ENCODE data around the gene CYP21A2.
"Not testable (repeated sequence)": the region's sequence is repeated elsewhere in the genome, so short reads cannot be mapped to it uniquely, and the experiment has no call there.

The CYP21A2 gene

DNA sequence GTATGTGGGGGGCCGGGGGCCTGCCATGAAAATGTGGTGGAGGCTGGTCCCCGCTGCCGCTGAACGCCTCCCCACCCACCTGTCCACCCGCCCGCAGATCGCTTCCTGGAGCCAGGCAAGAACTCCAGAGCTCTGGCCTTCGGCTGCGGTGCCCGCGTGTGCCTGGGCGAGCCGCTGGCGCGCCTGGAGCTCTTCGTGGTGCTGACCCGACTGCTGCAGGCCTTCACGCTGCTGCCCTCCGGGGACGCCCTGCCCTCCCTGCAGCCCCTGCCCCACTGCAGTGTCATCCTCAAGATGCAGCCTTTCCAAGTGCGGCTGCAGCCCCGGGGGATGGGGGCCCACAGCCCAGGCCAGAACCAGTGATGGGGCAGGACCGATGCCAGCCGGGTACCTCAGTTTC lies 30.2 kb upstream of the CYP21A2 start:
- not testable (repeated sequence) for H3K56ac ChIP-seq (ENCODE audit: low read length); H2AK5ac ChIP-seq (ENCODE audit: low read length); H3K18ac ChIP-seq (ENCODE audit: low read length); H2BK5ac ChIP-seq (ENCODE audit: low read length); H3K4ac ChIP-seq (ENCODE audit: low read depth, low read length); H3K4me2 ChIP-seq (ENCODE audit: low read length); H4K5ac ChIP-seq (ENCODE audit: low read length); H3K79me1 ChIP-seq (ENCODE audit: low read length); H3K36me3 ChIP-seq (ENCODE audit: control insufficient read depth, insufficient read depth, low read length); H4K8ac ChIP-seq (ENCODE audit: low read depth, low read length); H3K79me2 ChIP-seq (ENCODE audit: control insufficient read depth, insufficient read depth, low read length); H3K27ac ChIP-seq (ENCODE audit: low read depth, low read length); DNase-seq; H2BK15ac ChIP-seq (replicated peaks; ENCODE audit: low read depth); H3K23ac ChIP-seq (ENCODE audit: low read length); H3K4me1 ChIP-seq (ENCODE audit: control insufficient read depth, low read depth, low read length); H3K27me3 ChIP-seq (ENCODE audit: insufficient read depth, low read length, poor library complexity); H3K4me3 ChIP-seq (ENCODE audit: low read length); H2BK120ac ChIP-seq (ENCODE audit: low read depth, low read length); H3K9ac ChIP-seq (ENCODE audit: low read length)
- no CpG with 5 or more reads among the region's 24 CpGs for WGBS (ENCODE audit: extremely low coverage, insufficient coverage, low lambda C conversion rate)

DNA sequence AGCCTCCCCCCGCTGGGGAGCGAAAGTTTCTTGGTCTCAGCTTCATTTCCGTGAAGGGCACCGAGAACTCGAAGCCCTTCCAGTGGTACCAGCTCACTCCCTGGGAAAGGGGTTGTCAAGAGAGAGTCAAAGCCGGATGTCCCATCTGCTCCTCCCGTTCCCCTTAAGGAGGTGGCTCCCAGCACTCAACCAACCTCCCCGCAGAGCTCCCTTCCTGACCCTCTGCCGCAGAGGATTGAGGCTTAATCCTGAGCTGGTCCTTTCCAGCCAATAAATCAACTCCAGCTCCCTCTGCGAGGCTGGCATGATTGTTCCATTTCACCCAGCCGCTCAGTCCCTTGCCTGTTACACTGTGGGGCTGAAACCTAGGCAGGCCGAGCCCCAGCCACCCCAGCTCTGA lies 29.6 kb upstream of the CYP21A2 start:
- H2BK120ac ChIP-seq (ENCODE audit: low read depth, low read length); H3K23ac ChIP-seq (ENCODE audit: low read length); H3K9ac ChIP-seq (ENCODE audit: low read length); H3K18ac ChIP-seq (ENCODE audit: low read length); H3K4ac ChIP-seq (ENCODE audit: low read depth, low read length); H3K27ac ChIP-seq (ENCODE audit: low read depth, low read length); H3K79me1 ChIP-seq (ENCODE audit: low read length); H4K5ac ChIP-seq (ENCODE audit: low read length); H2BK5ac ChIP-seq (ENCODE audit: low read length); H3K56ac ChIP-seq (ENCODE audit: low read length); H3K79me2 ChIP-seq (ENCODE audit: control insufficient read depth, insufficient read depth, low read length); H3K4me3 ChIP-seq (ENCODE audit: low read length); H2AK5ac ChIP-seq (ENCODE audit: low read length); DNase-seq; H2BK15ac ChIP-seq (replicated peaks; ENCODE audit: low read depth); H3K4me1 ChIP-seq (ENCODE audit: control insufficient read depth, low read depth, low read length); H3K4me2 ChIP-seq (ENCODE audit: low read length); H3K36me3 ChIP-seq (ENCODE audit: control insufficient read depth, insufficient read depth, low read length); H3K27me3 ChIP-seq (ENCODE audit: insufficient read depth, low read length, poor library complexity); H4K8ac ChIP-seq (ENCODE audit: low read depth, low read length): not testable (repeated sequence)
- no CpG with 5 or more reads among the region's 12 CpGs for WGBS (ENCODE audit: extremely low coverage, insufficient coverage, low lambda C conversion rate)

DNA sequence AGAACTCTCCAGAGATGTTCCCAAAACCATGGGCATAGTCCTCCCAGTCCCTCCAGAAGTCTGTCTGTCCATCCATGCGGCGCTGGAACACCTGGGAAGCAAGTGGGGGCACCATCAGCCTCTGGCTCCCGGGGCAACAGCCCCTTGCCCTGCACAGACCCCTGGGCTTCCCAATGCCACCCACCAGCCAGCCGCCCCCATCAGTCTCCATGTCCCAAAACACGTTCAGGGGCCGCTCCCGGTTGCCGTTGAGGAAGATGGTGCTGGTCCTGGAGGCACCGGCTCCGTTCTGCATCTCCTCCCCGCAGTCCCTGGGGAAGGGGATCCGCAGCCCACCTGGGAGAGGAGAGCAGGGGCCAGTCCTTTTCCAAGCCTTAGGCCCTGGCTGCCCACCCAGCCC lies 28.7 kb upstream of the CYP21A2 start:
- H3K36me3 ChIP-seq (ENCODE audit: control insufficient read depth, insufficient read depth, low read length); H3K56ac ChIP-seq (ENCODE audit: low read length); H3K4me1 ChIP-seq (ENCODE audit: control insufficient read depth, low read depth, low read length); H3K4me3 ChIP-seq (ENCODE audit: low read length); H4K5ac ChIP-seq (ENCODE audit: low read length); H3K23ac ChIP-seq (ENCODE audit: low read length); H4K8ac ChIP-seq (ENCODE audit: low read depth, low read length); H2BK120ac ChIP-seq (ENCODE audit: low read depth, low read length); H2BK15ac ChIP-seq (replicated peaks; ENCODE audit: low read depth); H3K4ac ChIP-seq (ENCODE audit: low read depth, low read length); H3K79me2 ChIP-seq (ENCODE audit: control insufficient read depth, insufficient read depth, low read length); H2BK5ac ChIP-seq (ENCODE audit: low read length); H3K79me1 ChIP-seq (ENCODE audit: low read length); H3K4me2 ChIP-seq (ENCODE audit: low read length); H2AK5ac ChIP-seq (ENCODE audit: low read length); H3K27ac ChIP-seq (ENCODE audit: low read depth, low read length); H3K27me3 ChIP-seq (ENCODE audit: insufficient read depth, low read length, poor library complexity); DNase-seq; H3K18ac ChIP-seq (ENCODE audit: low read length); H3K9ac ChIP-seq (ENCODE audit: low read length): not testable (repeated sequence)
- no CpG with 5 or more reads among the region's 12 CpGs for WGBS (ENCODE audit: extremely low coverage, insufficient coverage, low lambda C conversion rate)

DNA sequence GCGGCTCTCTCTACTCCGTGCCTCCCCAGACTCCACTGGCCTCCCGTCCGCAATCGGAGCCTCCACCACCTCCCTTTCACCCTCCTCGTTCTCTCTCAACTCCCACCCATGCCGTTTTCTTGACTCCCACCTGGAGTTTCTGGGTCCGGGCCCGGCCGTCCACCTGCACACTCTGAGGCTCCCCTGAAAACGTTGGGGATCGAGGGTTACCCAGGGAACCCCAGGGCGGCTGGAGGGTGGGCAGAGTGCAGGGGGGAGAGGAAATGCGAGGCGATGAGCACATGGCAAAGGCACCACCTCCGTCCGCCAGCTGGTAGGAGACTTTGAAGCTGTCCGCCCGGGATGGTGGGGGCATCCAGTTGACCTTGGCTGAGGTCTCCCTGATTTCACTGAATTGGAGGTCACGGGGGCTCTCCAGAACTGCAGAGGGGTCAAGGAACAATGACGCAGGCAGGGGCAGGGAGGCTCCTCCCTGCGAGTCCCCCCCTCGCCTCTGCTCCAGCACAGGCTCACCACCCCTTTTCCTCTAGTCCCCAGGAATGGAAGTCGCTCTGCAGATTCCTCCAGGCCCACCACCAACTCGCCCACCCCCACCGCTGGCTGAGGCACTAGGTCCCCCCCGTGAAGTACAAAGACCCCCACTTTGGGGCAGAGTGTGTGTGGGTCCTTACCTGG lies 27.2 kb upstream of the CYP21A2 start:
- H4K5ac ChIP-seq (ENCODE audit: low read length); H2AK5ac ChIP-seq (ENCODE audit: low read length); H3K9ac ChIP-seq (ENCODE audit: low read length); H3K18ac ChIP-seq (ENCODE audit: low read length); H3K79me2 ChIP-seq (ENCODE audit: control insufficient read depth, insufficient read depth, low read length); H2BK15ac ChIP-seq (replicated peaks; ENCODE audit: low read depth); H3K27me3 ChIP-seq (ENCODE audit: insufficient read depth, low read length, poor library complexity); H3K4me3 ChIP-seq (ENCODE audit: low read length); H2BK120ac ChIP-seq (ENCODE audit: low read depth, low read length); H3K79me1 ChIP-seq (ENCODE audit: low read length); H3K23ac ChIP-seq (ENCODE audit: low read length); H4K8ac ChIP-seq (ENCODE audit: low read depth, low read length); H3K4ac ChIP-seq (ENCODE audit: low read depth, low read length); DNase-seq; H3K36me3 ChIP-seq (ENCODE audit: control insufficient read depth, insufficient read depth, low read length); H3K27ac ChIP-seq (ENCODE audit: low read depth, low read length); H3K4me2 ChIP-seq (ENCODE audit: low read length); H3K56ac ChIP-seq (ENCODE audit: low read length); H3K4me1 ChIP-seq (ENCODE audit: control insufficient read depth, low read depth, low read length); H2BK5ac ChIP-seq (ENCODE audit: low read length): not testable (repeated sequence)
- no CpG with 5 or more reads among the region's 27 CpGs for WGBS (ENCODE audit: extremely low coverage, insufficient coverage, low lambda C conversion rate)

DNA sequence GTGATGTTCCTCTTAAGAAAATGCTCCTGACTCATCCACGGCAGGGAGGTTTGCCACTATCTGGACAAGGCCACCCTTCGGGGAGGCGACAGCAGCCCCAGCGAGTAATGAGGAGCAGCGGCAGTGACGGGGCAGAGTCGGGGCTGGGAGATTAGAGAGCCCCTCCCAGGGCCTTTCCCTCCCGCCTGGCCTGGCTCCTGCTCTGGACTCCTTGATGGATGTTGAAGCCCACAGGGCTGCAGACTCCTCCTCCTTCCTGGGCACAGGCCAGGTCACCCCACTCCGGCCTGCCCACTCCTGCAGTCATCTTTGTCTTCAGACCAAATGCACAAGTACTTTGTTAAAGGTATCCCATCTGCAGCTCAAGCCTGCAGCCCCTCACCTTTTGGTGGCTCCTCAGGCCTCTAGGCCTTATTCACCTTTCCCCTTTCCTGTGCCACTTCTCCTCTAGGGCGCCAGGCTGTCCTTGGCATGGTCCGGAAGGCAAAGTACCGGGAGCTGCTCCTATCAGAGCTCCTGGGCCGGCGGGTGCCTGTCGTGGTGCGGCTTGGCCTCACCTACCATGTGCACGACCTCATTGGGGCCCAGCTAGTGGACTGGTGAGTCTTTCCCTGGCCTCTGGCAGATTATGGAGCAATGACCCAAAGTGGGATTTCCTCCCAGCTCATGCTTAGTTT lies 25.1 kb upstream of the CYP21A2 start:
- H2BK5ac ChIP-seq (ENCODE audit: low read length); H3K4me3 ChIP-seq (ENCODE audit: low read length); DNase-seq; H3K79me1 ChIP-seq (ENCODE audit: low read length); H4K5ac ChIP-seq (ENCODE audit: low read length); H3K27me3 ChIP-seq (ENCODE audit: insufficient read depth, low read length, poor library complexity); H3K4me2 ChIP-seq (ENCODE audit: low read length); H3K4me1 ChIP-seq (ENCODE audit: control insufficient read depth, low read depth, low read length); H3K56ac ChIP-seq (ENCODE audit: low read length); H3K23ac ChIP-seq (ENCODE audit: low read length); H3K79me2 ChIP-seq (ENCODE audit: control insufficient read depth, insufficient read depth, low read length); H4K8ac ChIP-seq (ENCODE audit: low read depth, low read length); H3K9ac ChIP-seq (ENCODE audit: low read length); H3K36me3 ChIP-seq (ENCODE audit: control insufficient read depth, insufficient read depth, low read length); H3K27ac ChIP-seq (ENCODE audit: low read depth, low read length); H3K4ac ChIP-seq (ENCODE audit: low read depth, low read length); H2BK120ac ChIP-seq (ENCODE audit: low read depth, low read length); H3K18ac ChIP-seq (ENCODE audit: low read length); H2AK5ac ChIP-seq (ENCODE audit: low read length); H2BK15ac ChIP-seq (replicated peaks; ENCODE audit: low read depth): not testable (repeated sequence)
- WGBS (ENCODE audit: extremely low coverage, insufficient coverage, low lambda C conversion rate), result no CpG with 5 or more reads among the region's 17 CpGs

DNA sequence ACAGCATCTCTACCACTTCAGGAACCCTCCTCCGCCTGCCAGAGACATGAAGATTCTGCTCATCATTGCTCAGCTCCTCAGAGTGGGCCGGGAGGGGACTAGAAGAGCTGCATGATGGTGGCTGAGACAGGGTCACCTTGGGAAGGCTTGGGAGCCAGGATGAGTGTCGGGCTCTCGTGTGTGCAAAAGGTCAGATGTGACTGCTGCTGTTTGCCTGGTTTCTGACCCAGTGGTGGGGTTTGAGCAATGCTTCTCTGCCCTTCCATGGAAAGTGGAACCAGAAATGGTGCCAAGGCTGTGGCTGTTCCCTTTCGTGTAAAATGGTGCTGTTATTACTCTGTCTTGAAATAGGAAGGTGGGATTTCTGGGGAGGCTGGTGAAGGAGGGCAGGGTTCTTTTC lies 24.5 kb upstream of the CYP21A2 start:
- not testable (repeated sequence) for H3K4me2 ChIP-seq (ENCODE audit: low read length); H2AK5ac ChIP-seq (ENCODE audit: low read length); H3K4me3 ChIP-seq (ENCODE audit: low read length); H3K56ac ChIP-seq (ENCODE audit: low read length); H3K9ac ChIP-seq (ENCODE audit: low read length); H4K8ac ChIP-seq (ENCODE audit: low read depth, low read length); H3K4ac ChIP-seq (ENCODE audit: low read depth, low read length); H3K79me1 ChIP-seq (ENCODE audit: low read length); H3K18ac ChIP-seq (ENCODE audit: low read length); H3K23ac ChIP-seq (ENCODE audit: low read length); DNase-seq; H3K27ac ChIP-seq (ENCODE audit: low read depth, low read length); H3K27me3 ChIP-seq (ENCODE audit: insufficient read depth, low read length, poor library complexity); H2BK5ac ChIP-seq (ENCODE audit: low read length); H3K36me3 ChIP-seq (ENCODE audit: control insufficient read depth, insufficient read depth, low read length); H4K5ac ChIP-seq (ENCODE audit: low read length); H2BK15ac ChIP-seq (replicated peaks; ENCODE audit: low read depth); H3K79me2 ChIP-seq (ENCODE audit: control insufficient read depth, insufficient read depth, low read length); H3K4me1 ChIP-seq (ENCODE audit: control insufficient read depth, low read depth, low read length); H2BK120ac ChIP-seq (ENCODE audit: low read depth, low read length)
- no CpG with 5 or more reads among the region's 5 CpGs for WGBS (ENCODE audit: extremely low coverage, insufficient coverage, low lambda C conversion rate)

All from mesendoderm (in vitro differentiated cells).